NCI-H2196 treated with DMSO at 0.1 percent for 48 hours (cell line): ENCODE measurements around the gene HOXD4.
A peak's percentile ranks its signal among the peaks of the same experiment; 100 is the strongest.

Experiments
- DNase-seq: peaks from one replicate; lab custom pipeline; 2025; ENCODE audit not compliant: unreplicated experiment; lab: John Stamatoyannopoulos, UW

Gene HOXD4

DNA sequence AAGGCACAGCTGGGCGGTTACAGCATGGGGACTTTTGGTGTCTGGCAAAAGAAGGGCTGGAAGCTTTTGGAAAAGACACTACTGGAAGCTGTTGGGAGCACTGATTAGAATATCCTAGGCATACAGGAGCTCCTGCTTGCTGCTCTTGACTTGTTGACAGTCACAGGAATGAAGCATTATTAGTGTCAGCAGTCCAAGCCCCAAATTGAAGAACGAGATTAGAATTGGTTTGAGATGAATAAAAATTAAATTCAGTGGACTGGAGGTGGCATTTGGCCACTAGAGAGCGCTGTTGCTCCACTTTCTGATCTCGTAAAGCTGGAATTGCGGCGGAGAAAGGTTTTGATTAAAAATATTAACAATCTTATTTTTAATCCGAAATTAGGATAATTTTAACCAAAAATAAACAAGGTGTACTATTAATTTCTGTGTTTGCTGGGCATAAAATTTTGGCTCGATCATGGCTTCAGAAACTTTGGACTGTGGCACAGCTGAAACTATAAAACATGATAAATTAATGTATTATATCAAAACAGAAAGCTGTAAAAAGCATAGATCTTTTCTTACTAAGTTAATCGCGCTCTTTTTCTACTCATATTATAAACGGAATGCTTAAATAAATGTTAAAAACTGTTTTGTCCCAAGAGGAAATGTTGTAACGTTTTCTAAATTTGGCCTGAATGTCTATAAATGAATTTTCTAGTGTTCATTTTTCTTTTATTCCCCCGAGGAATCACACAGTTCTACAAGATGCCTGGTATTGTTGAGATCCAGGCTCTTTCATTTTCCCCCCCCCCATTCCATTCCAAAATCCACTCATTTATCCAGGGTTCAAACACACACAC, 24.2 kb upstream of the HOXD4 start:
- DNase-seq: peak; percentile 35

DNA sequence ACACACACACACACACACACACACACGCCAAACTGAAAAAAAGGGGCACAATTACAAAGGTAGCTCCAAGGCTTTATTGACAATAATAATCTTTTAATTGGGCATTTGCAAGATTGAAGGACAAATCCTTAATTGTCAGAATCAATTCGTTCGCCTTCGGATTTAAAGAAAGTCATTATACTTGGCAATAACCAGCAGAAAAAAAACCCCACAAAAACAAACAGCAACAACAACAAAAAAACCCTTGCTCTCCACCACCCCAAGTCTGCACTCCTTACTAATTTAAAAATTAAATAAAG, 23.6 kb upstream of the HOXD4 start:
- no peak for DNase-seq

DNA sequence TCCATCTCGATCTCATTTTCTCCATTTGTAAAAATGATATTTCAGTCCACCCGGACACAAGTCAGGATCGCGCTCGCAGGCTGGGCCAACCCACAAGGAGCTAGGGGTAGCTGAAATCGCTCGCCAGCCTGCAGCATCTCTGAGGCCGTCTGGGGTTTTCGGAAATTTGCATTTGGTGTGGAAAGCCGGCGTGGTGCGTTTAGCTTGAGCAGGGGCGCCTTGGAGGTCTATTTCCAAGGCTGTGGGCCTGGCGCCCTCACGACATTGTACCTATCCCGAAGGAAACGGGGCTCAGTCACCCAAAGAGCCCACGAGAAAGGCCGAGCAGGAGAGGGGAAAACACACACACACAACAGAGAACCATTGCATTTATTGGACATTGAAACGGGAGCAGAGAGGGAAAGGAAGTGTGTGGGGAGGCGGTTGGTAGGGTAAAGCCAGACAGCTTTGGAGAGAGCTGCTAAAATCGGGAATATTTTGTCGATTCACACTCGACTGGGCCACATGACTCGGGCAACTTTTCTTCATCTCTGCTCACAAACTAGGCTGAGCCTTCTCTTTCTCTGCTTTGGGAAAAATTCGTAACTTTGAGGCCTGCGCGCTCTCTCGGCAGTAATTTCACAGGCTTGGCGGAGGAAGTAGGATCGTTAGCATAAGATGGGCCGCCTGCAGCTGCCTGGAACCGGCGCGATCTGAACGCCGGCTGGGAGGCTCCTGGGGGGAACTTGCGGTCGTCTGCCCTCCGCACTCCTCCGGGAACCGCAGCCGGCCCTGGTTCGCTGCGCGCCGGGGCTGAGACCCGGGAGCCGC, 23.0 kb upstream of the HOXD4 start:
- DNase-seq: no peak

DNA sequence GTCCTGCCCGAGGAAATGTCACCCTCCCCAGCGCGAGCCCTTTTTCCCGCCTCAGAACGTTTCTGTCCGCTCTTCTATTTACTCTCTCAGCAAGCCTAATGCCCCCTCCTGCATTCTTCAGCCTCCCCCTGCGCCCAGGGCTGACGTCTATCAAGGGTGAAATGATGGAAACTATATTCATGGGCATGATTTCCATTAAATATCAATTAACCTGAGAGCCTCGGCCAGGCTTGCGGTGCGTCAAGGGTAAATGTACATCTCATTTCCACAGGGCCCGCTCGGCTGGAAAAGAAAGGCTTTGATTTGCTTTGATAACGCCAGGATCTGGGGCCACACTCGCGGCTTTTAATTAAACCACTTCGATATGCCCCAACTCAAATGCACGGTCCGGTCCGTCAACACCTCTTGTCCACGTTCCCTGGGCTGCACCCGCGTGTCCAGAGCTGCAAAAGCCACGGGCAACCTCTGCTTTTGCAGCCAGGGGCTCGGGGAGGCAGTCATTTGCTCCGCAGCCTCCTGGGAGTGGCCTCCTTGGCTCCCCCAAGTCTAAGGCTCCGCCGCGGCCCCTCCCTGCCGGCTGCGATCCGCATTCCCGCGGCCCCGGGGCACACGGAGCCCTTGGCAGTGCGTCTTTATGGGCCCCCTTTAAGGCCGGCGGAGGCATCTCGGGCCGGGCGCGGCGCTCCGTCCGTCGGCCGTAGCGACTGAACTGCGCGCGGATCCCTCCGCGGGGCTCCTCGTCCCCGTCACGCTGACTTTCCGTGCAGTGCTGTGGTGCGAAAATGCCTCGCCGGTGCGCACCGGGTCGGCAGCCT, 22.2 kb upstream of the HOXD4 start, which contains the start of gene HOXD8:
Gene HOXD8, plus strand, starts transcription at position 724 of the 815 bp plus-strand sequence. CDS start 662 bp downstream, outside the sequence.
- no peak for DNase-seq

DNA sequence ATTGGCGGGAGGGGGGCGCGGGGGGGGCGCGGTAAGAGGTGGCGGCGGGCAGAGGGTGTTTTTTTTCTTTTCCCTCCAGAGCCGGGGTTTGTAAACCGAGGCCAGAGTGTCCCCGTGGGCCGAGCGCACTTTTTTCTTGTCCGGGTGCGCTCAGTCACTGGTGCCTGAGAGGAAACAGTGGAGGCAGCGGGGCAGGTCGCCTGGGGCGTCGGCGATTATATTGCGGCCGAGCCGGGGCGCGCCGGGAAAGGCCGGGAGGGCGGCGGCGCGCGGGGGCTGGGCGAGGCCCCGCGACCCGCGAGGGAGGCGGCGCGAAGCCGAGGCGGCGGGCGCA, 21.6 kb upstream of the HOXD4 start:
- DNase-seq: no peak

DNA sequence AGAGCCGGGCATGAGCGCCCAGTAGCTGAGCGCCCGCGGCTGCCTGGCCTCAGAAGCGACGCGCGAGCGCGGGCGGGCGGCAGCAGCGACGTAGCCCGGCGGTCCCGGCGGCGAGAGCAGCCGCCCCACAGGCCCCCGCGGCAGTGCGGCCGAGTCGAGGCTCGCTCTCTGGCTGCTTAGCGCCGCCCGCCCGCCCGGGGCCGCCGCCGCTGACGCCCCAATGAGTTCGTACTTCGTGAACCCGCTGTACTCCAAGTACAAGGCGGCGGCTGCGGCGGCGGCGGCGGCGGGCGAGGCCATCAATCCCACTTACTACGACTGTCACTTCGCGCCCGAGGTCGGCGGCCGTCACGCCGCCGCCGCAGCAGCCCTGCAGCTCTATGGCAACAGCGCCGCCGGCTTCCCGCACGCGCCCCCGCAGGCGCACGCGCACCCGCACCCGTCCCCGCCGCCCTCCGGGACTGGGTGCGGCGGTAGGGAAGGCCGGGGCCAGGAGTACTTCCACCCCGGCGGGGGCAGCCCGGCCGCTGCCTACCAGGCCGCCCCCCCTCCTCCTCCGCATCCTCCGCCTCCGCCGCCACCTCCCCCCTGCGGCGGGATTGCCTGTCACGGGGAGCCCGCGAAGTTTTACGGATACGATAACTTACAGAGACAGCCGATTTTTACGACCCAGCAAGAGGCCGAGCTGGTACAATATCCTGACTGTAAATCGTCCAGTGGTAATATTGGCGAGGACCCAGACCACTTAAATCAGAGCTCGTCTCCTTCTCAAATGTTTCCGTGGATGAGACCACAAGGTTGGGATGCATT, 21.0 kb upstream of the HOXD4 start:
- DNase-seq: no peak

DNA sequence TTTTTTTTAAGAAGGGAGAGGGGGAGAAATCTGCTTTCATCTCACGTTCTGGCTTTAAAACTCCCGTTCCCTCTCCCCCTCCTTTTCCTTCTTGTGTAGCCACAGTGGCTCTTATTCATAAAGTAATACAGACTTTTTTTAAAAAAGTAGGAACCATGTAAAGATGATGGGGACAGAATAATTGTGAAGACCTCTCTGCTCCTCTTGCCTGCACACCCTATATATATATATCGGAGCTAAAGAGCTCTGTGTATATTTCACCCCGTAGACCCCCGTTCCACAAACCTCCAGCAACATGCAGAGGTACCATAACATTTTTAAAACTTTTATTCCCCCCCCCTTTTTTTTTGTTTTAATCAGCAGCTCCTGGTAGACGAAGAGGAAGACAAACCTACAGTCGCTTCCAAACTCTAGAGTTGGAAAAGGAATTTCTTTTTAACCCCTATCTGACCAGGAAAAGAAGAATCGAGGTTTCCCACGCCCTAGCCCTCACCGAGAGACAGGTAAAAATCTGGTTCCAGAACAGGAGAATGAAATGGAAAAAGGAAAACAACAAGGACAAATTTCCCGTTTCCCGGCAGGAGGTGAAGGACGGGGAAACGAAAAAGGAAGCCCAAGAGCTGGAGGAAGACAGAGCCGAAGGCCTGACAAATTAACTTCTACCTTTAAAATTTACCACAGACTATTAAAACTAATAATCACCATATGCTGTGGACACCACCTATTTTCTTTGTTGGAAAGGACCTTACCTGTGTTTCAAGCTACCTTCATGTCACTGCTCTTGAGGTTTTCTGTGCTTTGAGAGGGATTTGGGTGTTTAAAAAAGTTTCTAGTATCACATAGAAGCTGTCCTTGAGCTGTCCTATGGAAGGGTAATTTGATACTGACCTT, 20.1 kb upstream of the HOXD4 start:
- DNase-seq: no peak

DNA sequence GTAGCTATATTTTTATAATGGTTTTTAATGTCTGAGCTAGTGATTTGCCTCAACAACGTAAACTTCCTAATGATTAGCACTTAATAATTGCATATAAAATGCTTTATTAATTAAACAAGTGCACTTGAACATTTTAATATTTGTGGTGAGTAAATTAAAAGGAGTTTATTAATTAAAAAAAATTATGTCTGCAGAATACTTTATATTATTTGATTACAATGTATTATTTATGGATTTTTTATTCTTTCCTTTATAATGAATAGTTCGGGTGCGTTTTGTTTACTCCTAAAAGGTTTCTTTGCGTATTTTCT, 19.5 kb upstream of the HOXD4 start:
- DNase-seq: no peak

DNA sequence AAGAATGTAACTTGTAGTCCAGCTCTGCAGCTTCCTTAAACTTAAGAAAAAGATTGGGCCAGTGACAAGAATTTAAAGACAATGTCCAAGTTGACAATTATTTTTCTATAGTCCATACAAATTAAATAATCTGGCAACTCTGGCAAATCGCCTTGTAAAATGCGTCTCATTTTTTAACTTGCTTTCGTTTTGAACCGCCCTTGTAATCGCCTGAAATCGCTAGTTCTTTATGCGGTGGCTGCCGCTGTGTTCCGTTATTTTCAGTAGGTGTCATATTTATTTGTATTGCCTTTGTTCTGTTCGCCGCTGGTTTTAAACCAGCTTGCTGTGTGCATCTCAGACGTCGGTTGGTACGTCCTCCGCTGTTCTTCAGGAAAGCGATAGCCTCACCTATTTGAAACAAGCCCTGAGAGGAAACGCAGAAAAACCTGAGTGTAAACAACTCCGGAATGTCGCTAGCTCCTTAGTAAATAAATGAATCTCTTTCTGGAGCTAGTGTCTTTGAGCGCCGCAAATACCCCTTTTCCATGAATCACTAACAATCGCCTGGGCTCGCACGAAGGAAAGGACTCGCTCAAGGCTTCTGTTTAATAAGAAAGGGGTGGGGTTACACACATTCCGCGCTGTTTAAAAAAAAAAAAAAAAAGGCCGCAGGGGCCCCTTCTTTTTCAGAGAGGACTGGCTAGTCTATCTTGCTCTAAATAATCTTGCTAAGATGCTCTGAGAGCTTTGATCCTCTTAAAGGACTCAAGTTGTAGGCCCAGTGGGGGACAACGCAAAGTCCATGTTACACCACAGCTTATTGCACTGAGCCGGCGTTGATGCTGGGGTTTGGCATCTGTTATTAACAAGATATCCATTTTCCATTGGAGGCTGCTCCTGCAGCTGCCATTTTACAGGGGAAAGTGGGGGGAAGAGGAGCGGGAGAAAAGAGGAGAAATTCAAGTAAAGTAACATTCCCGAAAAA, 18.9 kb upstream of the HOXD4 start:
- DNase-seq: no peak

DNA sequence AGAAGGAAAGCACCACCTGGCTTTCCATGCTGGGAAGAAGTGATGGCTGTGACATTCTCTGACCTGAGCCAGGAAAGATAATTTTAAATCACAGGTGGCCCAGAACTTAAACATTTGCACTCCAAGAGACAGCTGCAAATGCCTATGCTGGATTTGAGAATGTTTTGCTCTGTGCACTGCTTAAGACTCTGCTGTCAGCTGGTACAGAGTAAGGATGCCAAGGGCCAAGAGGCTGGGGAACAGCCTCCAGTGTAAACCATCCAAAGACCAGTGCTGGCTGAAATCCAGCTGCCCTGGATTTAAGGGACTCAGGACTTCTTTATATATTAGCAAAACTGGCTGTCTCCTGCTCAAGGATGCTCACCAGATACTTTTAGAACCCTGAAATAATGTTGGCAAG, 18.0 kb upstream of the HOXD4 start:
- DNase-seq: no peak

DNA sequence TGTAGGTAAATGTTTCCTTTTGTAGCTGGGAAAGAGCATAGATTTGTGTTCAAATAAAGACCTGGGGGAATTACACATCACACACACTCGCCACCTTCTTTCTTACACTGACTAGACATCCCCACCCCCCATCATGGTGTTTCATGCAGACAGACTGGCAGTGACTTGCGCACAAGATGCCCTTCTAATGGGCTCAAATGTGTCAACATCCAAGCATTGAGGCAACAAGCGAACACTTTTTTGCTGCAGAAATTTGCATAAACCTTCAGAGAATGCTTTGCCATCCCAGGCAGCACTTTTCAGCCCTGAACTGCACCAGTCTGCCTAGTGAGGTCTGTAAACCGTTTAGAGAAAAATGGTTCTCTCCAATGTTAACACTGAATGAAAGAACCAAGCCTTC, 17.3 kb upstream of the HOXD4 start:
- no peak for DNase-seq

DNA sequence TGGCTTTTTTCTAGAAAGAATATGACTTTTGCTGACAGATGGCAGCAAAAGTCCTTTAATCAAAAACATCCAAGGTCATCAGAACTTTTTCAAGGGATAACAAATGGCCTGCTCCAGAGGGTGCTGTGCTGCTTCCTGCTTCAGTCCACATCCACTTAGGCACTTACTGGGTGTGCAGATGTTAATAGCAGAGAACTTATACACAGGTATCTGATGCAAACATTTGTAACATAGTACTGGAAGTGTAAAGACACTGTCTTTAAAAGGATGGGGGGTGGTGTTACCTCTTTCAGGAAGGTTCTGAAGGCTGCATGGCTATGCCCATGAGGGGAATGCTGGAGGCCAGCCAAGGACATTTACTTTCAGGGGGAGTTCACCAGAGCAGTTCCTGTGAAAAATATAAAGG, 16.3 kb upstream of the HOXD4 start:
- no peak for DNase-seq

DNA sequence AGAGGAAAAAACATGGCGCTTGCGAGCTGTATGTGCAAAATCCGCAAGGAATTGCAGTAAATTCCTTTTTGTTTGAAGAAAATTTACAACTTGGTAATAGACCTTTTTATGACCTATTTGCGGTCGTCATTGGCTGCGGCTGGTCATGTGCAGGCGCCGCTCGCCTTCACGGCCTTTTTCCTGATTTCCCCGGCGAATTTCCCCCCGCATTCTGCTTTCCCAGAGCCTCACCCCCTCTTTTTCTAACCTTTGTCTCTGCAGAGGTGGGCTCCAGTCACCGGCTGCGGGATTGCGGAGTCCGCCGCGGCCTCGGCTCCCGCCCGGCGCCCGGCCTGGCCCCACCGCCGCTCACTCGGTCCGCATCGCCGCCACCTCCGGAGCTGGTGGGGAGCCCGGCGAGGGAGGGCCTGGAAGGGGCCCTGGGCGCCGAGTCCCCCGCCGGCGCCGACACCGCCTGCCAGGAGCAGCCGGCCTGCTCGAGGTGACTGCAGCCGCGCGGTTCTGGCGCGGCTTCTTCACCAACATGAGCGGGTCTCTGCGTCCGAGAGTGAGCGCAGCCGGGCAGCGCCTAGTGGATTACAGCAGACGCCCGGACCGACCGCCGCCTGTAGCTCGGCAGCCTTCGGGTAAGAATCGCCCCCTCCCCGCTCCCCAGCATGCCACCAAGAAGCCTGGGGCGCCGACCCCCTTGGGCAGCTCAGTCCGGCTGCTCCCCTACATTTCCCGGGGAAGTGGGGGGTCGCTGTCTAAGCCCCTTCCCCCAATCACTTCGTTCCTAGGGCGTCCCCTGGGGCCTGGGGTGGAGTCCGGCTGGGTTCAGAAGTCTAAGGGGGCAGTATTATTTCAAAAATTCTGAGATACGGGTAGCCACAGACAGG, 14.7 kb upstream of the HOXD4 start:
- no peak for DNase-seq

DNA sequence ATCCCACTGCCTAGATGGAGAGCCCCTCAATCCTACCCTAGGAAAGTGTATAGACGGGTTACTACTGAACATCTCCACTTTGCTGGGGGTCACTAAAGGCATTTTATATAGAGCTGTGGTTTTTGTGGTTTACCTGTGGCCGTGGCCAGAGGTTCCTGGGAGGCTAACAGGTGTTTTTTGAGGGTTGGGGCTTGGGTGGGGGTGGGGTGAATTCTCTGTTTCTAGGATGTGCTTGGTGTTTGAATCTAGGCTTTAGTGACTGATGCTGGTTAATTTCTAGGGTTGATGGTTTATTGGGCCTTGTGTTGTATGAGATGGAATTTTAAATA, 14.1 kb upstream of the HOXD4 start:
- no peak for DNase-seq

DNA sequence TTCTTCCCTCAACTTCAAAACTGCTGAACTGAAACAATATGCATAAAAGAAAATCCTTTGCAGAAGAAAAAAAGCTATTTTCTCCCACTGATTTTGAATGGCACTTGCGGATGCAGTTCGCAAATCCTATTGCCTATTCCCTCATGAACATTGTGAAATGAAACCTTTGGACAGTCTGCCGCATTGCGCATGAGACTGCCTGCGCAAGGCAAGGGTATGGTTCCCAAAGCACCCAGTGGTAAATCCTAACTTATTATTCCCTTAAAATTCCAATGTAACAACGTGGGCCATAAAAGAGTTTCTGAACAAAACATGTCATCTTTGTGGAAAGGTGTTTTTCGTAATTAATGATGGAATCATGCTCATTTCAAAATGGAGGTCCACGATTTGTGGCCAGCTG, 13.4 kb upstream of the HOXD4 start:
- no peak for DNase-seq

DNA sequence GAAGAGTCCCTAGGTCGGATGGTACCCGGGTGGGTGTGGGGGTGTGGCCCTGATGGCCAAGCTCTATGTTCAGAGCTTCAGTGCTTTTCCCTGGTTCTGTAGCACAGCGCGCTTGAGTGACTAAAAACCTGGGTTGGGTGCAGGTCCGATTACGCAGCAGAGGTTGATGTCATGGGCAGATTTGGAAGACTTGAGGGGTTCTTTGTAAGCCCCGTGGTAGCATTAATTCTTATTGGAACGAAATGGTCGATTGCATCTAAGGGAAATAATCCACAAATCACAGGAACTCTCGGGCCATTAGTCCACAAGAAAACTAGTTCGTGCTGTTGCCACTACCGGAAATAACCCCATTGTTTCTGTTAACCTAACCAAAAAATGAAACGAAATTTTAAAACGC, 12.8 kb upstream of the HOXD4 start:
- DNase-seq: no peak

DNA sequence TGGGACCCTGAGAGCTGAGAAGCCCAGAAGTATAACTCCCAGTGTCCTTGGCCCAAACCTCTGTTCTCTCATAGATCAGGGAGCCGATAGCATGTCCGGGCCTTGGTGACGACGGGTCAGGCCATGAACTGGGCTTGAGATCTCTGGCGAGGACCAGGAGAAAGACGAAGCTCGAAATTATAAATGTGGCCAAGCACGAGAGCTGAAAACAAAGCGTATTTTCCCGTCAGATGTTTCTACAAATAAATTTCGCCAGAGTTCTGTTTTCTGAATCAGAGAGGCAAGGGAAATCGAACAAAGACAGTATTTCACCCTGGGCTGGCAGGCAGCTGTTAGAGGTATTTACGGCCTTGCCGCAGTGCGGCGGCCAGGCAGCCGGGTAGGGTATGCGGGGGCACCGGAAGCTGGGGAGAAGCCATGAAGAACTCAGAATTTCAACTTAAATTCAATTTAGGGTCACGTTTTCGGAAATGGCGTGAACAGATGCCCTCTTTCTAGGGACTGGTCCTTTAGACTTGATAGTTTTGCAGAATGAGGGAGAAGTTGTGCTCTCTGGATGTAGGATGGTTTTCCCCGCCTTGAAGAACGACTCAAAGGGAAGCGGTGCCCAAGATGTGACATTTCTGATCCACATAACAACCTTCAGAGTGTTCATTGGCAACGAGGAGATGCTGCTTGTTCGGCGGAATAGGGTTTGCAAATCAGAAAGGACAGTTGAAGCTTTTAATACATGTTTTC, 12.3 kb upstream of the HOXD4 start:
- no peak for DNase-seq
